ENCODE results near the gene SLC27A2.

GRCh38 chr15:50192164-50192563, 10.2 kb downstream of the SLC27A2 start:
- TF ChIP-seq CTCF (conservative IDR thresholded peaks at IDR 0.05; ENCODE audit: low read depth, low read length): no peak
- no peak for TF ChIP-seq EZH2 (IDR thresholded peaks at IDR 0.05; ENCODE audit: borderline replicate concordance, low read depth, low read length, poor library complexity, severe bottlenecking)
